CD4-positive, alpha-beta memory T cell (primary cell): ENCODE results near the gene GYS1. TPM values are rescaled to one million over a fixed set of nuclear protein-coding genes. Genes with fewer than 3 reads are reported as not detected.

Experiments
- CTCF ChIA-PET: fragments of 350-600 bp; sonication (Branson Sonifier 250); formaldehyde crosslinking; loops from one replicate; lab custom pipeline; 2021; ENCODE audit warnings: inconsistent platforms; ENCODE audit not compliant: partially characterized antibody; lab: Charles Lee
- POLR2A ChIA-PET: fragments of 350-600 bp; sonication (Branson Sonifier 250); formaldehyde crosslinking; loops from one replicate; lab custom pipeline; 2021; ENCODE audit not compliant: partially characterized antibody; lab: Charles Lee
- DNase-seq, 5 donors: peaks; one replicate each; pipeline versions ENCODE4 v3.0.0 to v3.0.0-alpha.2; 2020 to 2022; ENCODE audit warnings: mixed read lengths in 1 of 5
- H3K27ac ChIP-seq: one replicate; pipeline ENCODE4 v1.7.0; 2013; ENCODE audit warnings: low read depth, low read length
- H3K27me3 ChIP-seq: 2 replicates; pipeline ENCODE4 v1.7.0; 2013; ENCODE audit warnings: mild to moderate bottlenecking, low read length, moderate library complexity; ENCODE audit not compliant: insufficient read depth
- H3K36me3 ChIP-seq: 2 replicates; pipeline ENCODE4 v1.7.0; 2013; ENCODE audit warnings: mild to moderate bottlenecking, low read length, moderate library complexity; ENCODE audit not compliant: insufficient read depth
- H3K4me1 ChIP-seq: 2 replicates; pipeline ENCODE4 v1.7.0; 2013; ENCODE audit warnings: mild to moderate bottlenecking, low read length, moderate library complexity; ENCODE audit not compliant: insufficient read depth
- H3K4me3 ChIP-seq, 2 donors: one replicate each; pipeline ENCODE4 v1.7.0; 2013; ENCODE audit warnings: low read length in 2 of 2, mild to moderate bottlenecking in 1 of 2
- H3K9me3 ChIP-seq, 2 donors: one replicate each; pipeline ENCODE4 v1.7.0; 2013; ENCODE audit warnings: low read length in 2 of 2, control low read depth in 1 of 2; ENCODE audit not compliant: control insufficient read depth in 1 of 2
- H3K27ac Mint-ChIP-seq, 7 donors: one replicate each; pipeline ENCODE4 v1.8.0; 2020 to 2021; ENCODE audit warnings: mixed read lengths in 7 of 7, mild to moderate bottlenecking in 6 of 7, inconsistent platforms in 3 of 7, moderate library complexity in 3 of 7
- H3K27me3 Mint-ChIP-seq, 2 donors: one replicate each; pipeline ENCODE4 v1.8.0; 2020 to 2021; ENCODE audit warnings: mixed read lengths in 2 of 2
- H3K36me3 Mint-ChIP-seq, 2 donors: one replicate each; pipeline ENCODE4 v1.8.0; 2020 to 2021; ENCODE audit warnings: mixed read lengths in 2 of 2, inconsistent platforms in 1 of 2, mild to moderate bottlenecking in 1 of 2
- H3K4me1 Mint-ChIP-seq, 4 donors: one replicate each; pipeline ENCODE4 v1.8.0; 2020 to 2021; ENCODE audit warnings: mixed read lengths in 4 of 4, mild to moderate bottlenecking in 1 of 4
- H3K4me3 Mint-ChIP-seq, 8 donors: one replicate each; pipeline ENCODE4 v1.8.0; 2020 to 2021; ENCODE audit warnings: mixed read lengths in 8 of 8, mild to moderate bottlenecking in 7 of 8, moderate library complexity in 6 of 8, inconsistent platforms in 3 of 8
- H3K9me3 Mint-ChIP-seq, 8 donors: one replicate each; pipeline ENCODE4 v1.8.0; 2020 to 2021; ENCODE audit warnings: mixed read lengths in 8 of 8, mild to moderate bottlenecking in 5 of 8, inconsistent platforms in 3 of 8, moderate library complexity in 1 of 8
- intact Hi-C: fragments of 100-400 bp; cut with micrococcal nuclease; formaldehyde crosslinking; loops from one replicate; pipeline ENCODE4 v1.15.1; 2023
- polyA plus RNA-seq, 2 donors: library from polyadenylated mRNA; unstranded; fragments of 300-500 nt; fragmentation: Illumina TruSeq; gene quantifications; one replicate each; pipeline ENCODE4 v1.2.3, GENCODE V29; 2021
- total RNA-seq, 2 experiments: library from RNA; stranded (reverse); gene quantifications; one replicate each; pipeline ENCODE4 v1.2.3, GENCODE V29; 2021

The GYS1 gene
- total and polyA plus RNA-seq, 4 experiments from 2014 or later: 30.6 to 56.4 (median 43.8) TPM

- Mint-ChIP-seq H3K4me3 (no peak overlapping the region), H3K27ac (peak overlapping the region in 3 of 7 donors; percentile 2 to 57 (median 13)), H3K27me3 (no peaks in the 10 kb centered on the region), H3K36me3 (peaks cover 0 to 14% of the 10 kb centered on the region in 2 donors), H3K9me3 (no peaks in the 10 kb centered on the region), H3K4me1 (peaks cover 14 to 40% (median 23%) of the 10 kb centered on the region in 4 donors)
- H3K27ac ChIP-seq: no peak overlapping the region
- H3K36me3 ChIP-seq: no peaks in the 10 kb centered on the region
- H3K9me3 ChIP-seq: no peaks in the 10 kb centered on the region
- peaks cover 12% of the 10 kb centered on the region for H3K4me1 ChIP-seq
- H3K27me3 ChIP-seq: no peaks in the 10 kb centered on the region
- intact Hi-C loops: loop anchor here (2.0 to 10.0 kb wide), 2 partner anchors 57 to 201 kb away; partner anchors contain the start of gene CGB7
- ChIA-PET POLR2A (interaction anchor here (1.7 kb wide), 1 partner anchor 20 kb away, joined by 7 read pairs; no protein-coding TSS in a partner anchor), CTCF (interaction anchor here (0.6 to 3.3 kb wide), 14 partner anchors 11 to 201 kb away, joined by 3 to 24 read pairs (median 4); no protein-coding TSS in a partner anchor)
- H3K4me3 ChIP-seq: no peak overlapping the region
- DNase-seq: peak in 2 of 5 donors; percentile 22 to 43
Measured at GRCh38 chr19:48997972-48998371, 4.9 kb upstream of the GYS1 start.

GRCh38 chr19:48994035-48994386 lies 902 bp upstream of the GYS1 start:
- H3K4me1 ChIP-seq: peaks cover 30% of the 10 kb centered on the region
- no peak for DNase-seq
- no peaks in the 10 kb centered on the region for H3K9me3 Mint-ChIP-seq
- no peaks in the 10 kb centered on the region for H3K36me3 ChIP-seq
- H3K27me3 Mint-ChIP-seq: no peaks in the 10 kb centered on the region
- H3K27me3 ChIP-seq: no peaks in the 10 kb centered on the region
- H3K9me3 ChIP-seq: no peaks in the 10 kb centered on the region
- peak overlapping the region; percentile 82 for H3K27ac ChIP-seq
- peak overlapping the region; percentile 90 to 98 (median 96) for H3K4me3 Mint-ChIP-seq
- intact Hi-C loops: loop anchor here (5.0 to 10.0 kb wide), 2 partner anchors 61 to 357 kb away; partner anchors contain the start of genes CGB7 and DBP
- H3K4me3 ChIP-seq: peak overlapping the region; percentile 80 to 91
- peaks cover 23 to 56% (median 31%) of the 10 kb centered on the region in 4 donors for H3K4me1 Mint-ChIP-seq
- peak overlapping the region; percentile 84 to 99 (median 98) for H3K27ac Mint-ChIP-seq
- ChIA-PET CTCF (interaction anchor here (0.7 to 2.4 kb wide), 37 partner anchors 8 to 782 kb away, joined by 3 to 21 read pairs (median 5); partner anchors contain the start of genes BAX, FTL, LIN7B and NUCB1), POLR2A (interaction anchor here (0.7 to 4.1 kb wide), 25 partner anchors 9 to 819 kb away, joined by 3 to 68 read pairs (median 5); partner anchors contain the start of genes BAX, CA11, CGB7 and FTL)
- H3K36me3 Mint-ChIP-seq: peaks cover 4 to 15% of the 10 kb centered on the region in 2 donors

- intact Hi-C loops: loop anchor here (1.0 to 10.0 kb wide), 10 partner anchors 26 to 648 kb away; partner anchors contain the start of genes C19orf73, CGB7, DBP and PPFIA3
- Mint-ChIP-seq H3K36me3 (peaks cover 4 to 24% of the 10 kb centered on the region in 2 donors), H3K4me3 (peak overlapping the region; percentile 90 to 98 (median 96)), H3K9me3 (no peaks in the 10 kb centered on the region), H3K27ac (peak overlapping the region; percentile 84 to 99 (median 95)), H3K27me3 (no peaks in the 10 kb centered on the region), H3K4me1 (peaks cover 26 to 51% (median 32%) of the 10 kb centered on the region in 4 donors)
- H3K9me3 ChIP-seq: no peaks in the 10 kb centered on the region
- no peaks in the 10 kb centered on the region for H3K27me3 ChIP-seq
- POLR2A ChIA-PET: interaction anchor here (0.7 to 4.1 kb wide), 31 partner anchors 9 to 821 kb away, joined by 3 to 68 read pairs (median 4); partner anchors contain the start of genes BAX, CGB7, DHDH and FTL
- no peaks in the 10 kb centered on the region for H3K36me3 ChIP-seq
- H3K4me3 ChIP-seq: peak overlapping the region; percentile 91 to 98
- peaks cover 30% of the 10 kb centered on the region for H3K4me1 ChIP-seq
- no peak for DNase-seq
- peak overlapping the region; percentile 82 for H3K27ac ChIP-seq
- CTCF ChIA-PET: interaction anchor here (0.9 to 2.4 kb wide), 33 partner anchors 8 to 725 kb away, joined by 3 to 21 read pairs (median 5); partner anchors contain the start of genes BAX, CA11, FTL and HSD17B14
Measured at GRCh38 chr19:48992581-48993174, 431 bp downstream of the GYS1 start.

GRCh38 chr19:48991873-48992580 lies 1.1 kb downstream of the GYS1 start:
- peak overlapping the region; percentile 84 to 99 (median 95) for H3K27ac Mint-ChIP-seq
- peak overlapping the region; percentile 82 for H3K27ac ChIP-seq
- no peaks in the 10 kb centered on the region for H3K9me3 ChIP-seq
- CTCF ChIA-PET: interaction anchor here (0.7 to 2.4 kb wide), 12 partner anchors 8 to 253 kb away, joined by 3 to 21 read pairs (median 5); partner anchors contain the start of genes BAX and NUCB1
- no peaks in the 10 kb centered on the region for H3K36me3 ChIP-seq
- peaks cover 30% of the 10 kb centered on the region for H3K4me1 ChIP-seq
- H3K27me3 Mint-ChIP-seq: no peaks in the 10 kb centered on the region
- H3K4me3 ChIP-seq: peak overlapping the region; percentile 91 to 98
- H3K4me3 Mint-ChIP-seq: peak overlapping the region; percentile 90 to 98 (median 96)
- H3K9me3 Mint-ChIP-seq: no peaks in the 10 kb centered on the region
- peaks cover 4 to 26% of the 10 kb centered on the region in 2 donors for H3K36me3 Mint-ChIP-seq
- no peaks in the 10 kb centered on the region for H3K27me3 ChIP-seq
- DNase-seq: no peak
- POLR2A ChIA-PET: interaction anchor here (0.8 to 4.1 kb wide), 12 partner anchors 9 to 347 kb away, joined by 3 to 68 read pairs (median 10); partner anchors contain the start of genes BAX, DHDH, FTL and LHB
- peaks cover 25 to 49% (median 32%) of the 10 kb centered on the region in 4 donors for H3K4me1 Mint-ChIP-seq
- intact Hi-C loops: loop anchor here (2.0 to 10.0 kb wide), 6 partner anchors 63 to 649 kb away; partner anchors contain the start of genes C19orf73, CGB7, DBP and PPFIA3

GRCh38 chr19:48991011-48991609 lies 2.0 kb downstream of the GYS1 start:
- POLR2A ChIA-PET: interaction anchor here (2.9 to 4.1 kb wide), 3 partner anchors 21 to 117 kb away, joined by 12 to 68 read pairs (median 42); partner anchors contain the start of genes FTL and PPP1R15A
- CTCF ChIA-PET: interaction anchor here (1.4 kb wide), 2 partner anchors 9 to 20 kb away, joined by 4 read pairs; no protein-coding TSS in a partner anchor
- intact Hi-C loops: loop anchor here (5.0 to 10.0 kb wide), 2 partner anchors 64 to 354 kb away; partner anchors contain the start of genes CGB7 and DBP

GRCh38 chr19:48990400-48990799 lies 2.7 kb downstream of the GYS1 start:
- Mint-ChIP-seq H3K27ac (peak overlapping the region in 4 of 7 donors; percentile 14 to 53 (median 30)), H3K27me3 (no peaks in the 10 kb centered on the region), H3K4me1 (peaks cover 24 to 46% (median 31%) of the 10 kb centered on the region in 4 donors), H3K9me3 (no peaks in the 10 kb centered on the region), H3K4me3 (peak overlapping the region in 4 of 8 donors; percentile 15 to 30 (median 20)), H3K36me3 (peaks cover 4 to 26% of the 10 kb centered on the region in 2 donors)
- Histone ChIP-seq H3K9me3 (no peaks in the 10 kb centered on the region), H3K4me3 (no peak overlapping the region), H3K36me3 (no peaks in the 10 kb centered on the region), H3K4me1 (peaks cover 30% of the 10 kb centered on the region), H3K27ac (no peak overlapping the region), H3K27me3 (no peaks in the 10 kb centered on the region)
- CTCF ChIA-PET: no interaction called here
- DNase-seq: no peak
- intact Hi-C loops: loop anchor here (5.0 to 10.0 kb wide), 2 partner anchors 64 to 353 kb away; partner anchors contain the start of genes CGB7 and DBP
- POLR2A ChIA-PET: interaction anchor here (4.1 kb wide), 1 partner anchor 24 kb away, joined by 68 read pairs; the partner anchor contains the start of gene FTL

More at GRCh38 chr19:48991011-48991609, 2.0 kb downstream of the GYS1 start:
- peaks cover 24 to 46% (median 32%) of the 10 kb centered on the region in 4 donors for H3K4me1 Mint-ChIP-seq
- Histone ChIP-seq H3K4me3 (no peak overlapping the region), H3K27ac (no peak overlapping the region), H3K9me3 (no peaks in the 10 kb centered on the region), H3K36me3 (no peaks in the 10 kb centered on the region), H3K4me1 (peaks cover 30% of the 10 kb centered on the region), H3K27me3 (no peaks in the 10 kb centered on the region)
- H3K9me3 Mint-ChIP-seq: no peaks in the 10 kb centered on the region
- H3K4me3 Mint-ChIP-seq: peak overlapping the region in 3 of 8 donors; percentile 26 to 56 (median 52)
- DNase-seq: no peak
- peaks cover 4 to 26% of the 10 kb centered on the region in 2 donors for H3K36me3 Mint-ChIP-seq
- no peaks in the 10 kb centered on the region for H3K27me3 Mint-ChIP-seq
- H3K27ac Mint-ChIP-seq: peak overlapping the region in 3 of 7 donors; percentile 39 to 72 (median 46)
